ENCODE data around the gene KDM5B.

GRCh38 chr1:202713110-202713509, 95.1 kb downstream of the KDM5B start:
- TF ChIP-seq ZFP30 (CRISPR knock-in tag; IDR thresholded peaks at IDR 0.05) (no peak), PATZ1 (CRISPR knock-in tag; IDR thresholded peaks at IDR 0.05; ENCODE audit: borderline replicate concordance) (no peak), CSRNP3 (CRISPR knock-in tag; IDR thresholded peaks at IDR 0.05) (no peak), TOX (CRISPR knock-in tag; IDR thresholded peaks at IDR 0.05; ENCODE audit: borderline replicate concordance) (no peak), ARNTL (CRISPR knock-in tag; IDR thresholded peaks at IDR 0.05; ENCODE audit: borderline replicate concordance, low read depth) (no peak), CSDC2 (CRISPR knock-in tag; IDR thresholded peaks at IDR 0.05) (no peak), GLIS3 (CRISPR knock-in tag; IDR thresholded peaks at IDR 0.05) (no peak)

Data from SK-N-SH treated with all-trans-retinoic acid at 6 μM for 48 hours (cell line).